Stomach (tissue), 9 donors: ENCODE measurements around the gene ARHGAP12. TPM values are rescaled to one million over a fixed set of nuclear protein-coding genes. Genes with fewer than 3 reads are reported as not detected.

Source experiments
- DNase-seq, 2 donors: peaks; one replicate each; pipeline versions ENCODE4 v3.0.0 to v3.0.0-alpha.2; 2013 to 2019
- H3K27ac ChIP-seq, 5 donors: fragments of 200-600 bp in 4 of 5; sonication (generic) in 4 of 5; one replicate each; pipeline ENCODE4 v1.5.1; 2013 to 2019; ENCODE audit warnings: mild to moderate bottlenecking in 1 of 5, moderate library complexity in 1 of 5
- H3K27me3 ChIP-seq, 3 donors: fragments of 200-600 bp; sonication (generic); one replicate each; pipeline ENCODE4 v1.5.1; 2017 to 2019; ENCODE audit warnings: mixed run types in 1 of 3
- H3K36me3 ChIP-seq, 4 donors: fragments of 200-600 bp; sonication (generic); 1 replicate in 3 of 4; 2 replicates in 1 of 4; pipeline ENCODE4 v1.5.1; 2016 to 2019
- H3K4me1 ChIP-seq, 4 donors: fragments of 200-600 bp; sonication (generic); one replicate each; pipeline ENCODE4 v1.5.1; 2016 to 2019
- H3K4me3 ChIP-seq, 4 donors: fragments of 200-600 bp; sonication (generic) in 3 of 4; one replicate each; pipeline ENCODE4 v1.5.1; 2016 to 2019; ENCODE audit warnings: mild to moderate bottlenecking in 1 of 4
- H3K9me3 ChIP-seq, 4 donors: fragments of 200-600 bp; sonication (generic); one replicate each; pipeline ENCODE4 v1.5.1; 2016 to 2019
- CTCF ChIP-seq, 7 experiments: fragments of 450-650 bp in 4 of 7; fragments of 200-600 bp in 3 of 7; sonication (generic) in 3 of 7; IDR thresholded peaks; one replicate each; pipeline ENCODE4 v1.5.1; 2016 to 2019; ENCODE audit warnings: antibody characterized with exemption in 7 of 7, control low read depth in 2 of 7, mild to moderate bottlenecking in 1 of 7
- EP300 ChIP-seq: sonication (generic); formaldehyde crosslinking; IDR thresholded peaks from one replicate; pipeline ENCODE4 v1.6.1; 2017; ENCODE audit warnings: antibody characterized with exemption
- POLR2A ChIP-seq, 4 donors: fragments of 450-650 bp; IDR thresholded peaks; one replicate each; pipeline ENCODE4 v1.6.1; 2016; ENCODE audit warnings: antibody characterized with exemption in 4 of 4, control low read depth in 2 of 4, mild to moderate bottlenecking in 1 of 4, moderate library complexity in 1 of 4
- POLR2AphosphoS5 ChIP-seq, 3 donors: sonication (generic); formaldehyde crosslinking; IDR thresholded peaks; one replicate each; pipeline ENCODE4 v1.6.1; 2016; ENCODE audit warnings: antibody characterized with exemption in 3 of 3
- WGBS, 5 donors: extraction: QIAGEN DNeasy Blood & Tissue Kit in 3 of 5; methylation state at CpG; one replicate each; pipeline versions ENCODE4 v1.1.5 to v1.1.7; 2013 to 2018; 5-methylcytosine and 5-hydroxymethylcytosine counted together
- intact Hi-C: fragments of 100-400 bp; cut with DNase I; formaldehyde crosslinking; loops from one replicate; pipeline ENCODE4 v1.15.1; 2023; ENCODE audit warnings: low total_unique reads
- polyA plus RNA-seq, 3 donors: library from polyadenylated mRNA; stranded (reverse); fragments of 200-250 nt; gene quantifications; one replicate each; pipeline ENCODE4 v1.2.3, GENCODE V29; 2013
- total RNA-seq, 5 donors: library from RNA; depleted of rRNA; stranded (reverse); fragments of >200 nt; gene quantifications; one replicate each; pipeline versions ENCODE4 v1.1.0 to v1.2.3, GENCODE V29; 2014 to 2016
- donor health status: healthy with polysubstance abuse.
- donor health status: Bipolar disorder and iron deficiency.
- donor health status: healthy.

Gene ARHGAP12
- total and polyA plus RNA-seq, 8 donors = 9.8 to 343 (median 27.9) TPM

GRCh38 chr10:31944071-31944433 is 15.4 kb upstream of the ARHGAP12 start:
- no peak for DNase-seq
- intact Hi-C loops = no loop called here
- no peak overlapping the region for H3K4me3 ChIP-seq
- no peaks in the 10 kb centered on the region for H3K9me3 ChIP-seq
- no peak for TF ChIP-seq POLR2A (IDR thresholded peaks at IDR 0.05)
- TF ChIP-seq EP300 = no peak
- TF ChIP-seq CTCF (IDR thresholded peaks at IDR 0.05) = no peak
- TF ChIP-seq POLR2AphosphoS5 (IDR thresholded peaks at IDR 0.05) = no peak
- WGBS, 5 donors = 66 to 90% (median 71%) methylated on average over 3 of the region's 3 CpGs
- peak overlapping the region; percentile 36 to 86 (median 69) for H3K27ac ChIP-seq
- peaks cover 31 to 78% (median 51%) of the 10 kb centered on the region in 4 donors for H3K4me1 ChIP-seq
- no peaks in the 10 kb centered on the region for H3K36me3 ChIP-seq
- H3K27me3 ChIP-seq = no peaks in the 10 kb centered on the region

- Histone ChIP-seq H3K4me3 (no peak overlapping the region), H3K27me3 (no peaks in the 10 kb centered on the region), H3K27ac (peak overlapping the region; percentile 69 to 86 (median 77)), H3K4me1 (peaks cover 31 to 73% (median 49%) of the 10 kb centered on the region in 4 donors), H3K9me3 (no peaks in the 10 kb centered on the region), H3K36me3 (no peaks in the 10 kb centered on the region)
- peak; percentile 50 to 94 for DNase-seq
- TF ChIP-seq POLR2AphosphoS5 (IDR thresholded peaks at IDR 0.05) (peak in 2 of 3 donors; percentile 65 to 88), EP300 (no peak)
- intact Hi-C loops = no loop called here
- 38 to 60% (median 46%) methylated on average over 4 of the region's 4 CpGs for WGBS, 5 donors
Measured at GRCh38 chr10:31942892-31943291, 14.3 kb upstream of the ARHGAP12 start.

- intact Hi-C loops = no loop called here
- no peaks in the 10 kb centered on the region for H3K36me3 ChIP-seq
- TF ChIP-seq POLR2AphosphoS5 (IDR thresholded peaks at IDR 0.05) (no peak), POLR2A (IDR thresholded peaks at IDR 0.05) (no peak), CTCF (IDR thresholded peaks at IDR 0.05) (no peak), EP300 (no peak)
Measured at GRCh38 chr10:31942435-31942834, 13.8 kb upstream of the ARHGAP12 start.

GRCh38 chr10:31940839-31941653 is 12.4 kb upstream of the ARHGAP12 start:
- H3K4me3 ChIP-seq = no peak overlapping the region
- intact Hi-C loops = no loop called here
- 51 to 63% (median 54%) methylated on average over 7 of the region's 7 CpGs for WGBS, 5 donors
- H3K4me1 ChIP-seq = peaks cover 25 to 70% (median 41%) of the 10 kb centered on the region in 4 donors
- peak; percentile 49 to 53 for DNase-seq
- TF ChIP-seq POLR2A (IDR thresholded peaks at IDR 0.05) = no peak
- peak in 1 of 3 donors; percentile 71 for TF ChIP-seq POLR2AphosphoS5 (IDR thresholded peaks at IDR 0.05)
- H3K27me3 ChIP-seq = no peaks in the 10 kb centered on the region
- no peaks in the 10 kb centered on the region for H3K9me3 ChIP-seq
- peak overlapping the region; percentile 38 to 86 (median 71) for H3K27ac ChIP-seq
- no peaks in the 10 kb centered on the region for H3K36me3 ChIP-seq

More at GRCh38 chr10:31942435-31942834, 13.8 kb upstream of the ARHGAP12 start:
- Histone ChIP-seq H3K27ac (peak overlapping the region; percentile 38 to 86 (median 66)), H3K9me3 (no peaks in the 10 kb centered on the region), H3K4me3 (no peak overlapping the region), H3K4me1 (peaks cover 30 to 69% (median 46%) of the 10 kb centered on the region in 4 donors), H3K27me3 (no peaks in the 10 kb centered on the region)
- DNase-seq = no peak
- 48 to 69% (median 57%) methylated on average over 1 of the region's 1 CpG for WGBS, 5 donors

- WGBS, 5 donors = 54 to 70% (median 68%) methylated on average over 4 of the region's 4 CpGs
- intact Hi-C loops = no loop called here
- TF ChIP-seq EP300 = no peak
- no peak for TF ChIP-seq CTCF (IDR thresholded peaks at IDR 0.05)
- no peak for TF ChIP-seq POLR2A (IDR thresholded peaks at IDR 0.05)
- no peak for TF ChIP-seq POLR2AphosphoS5 (IDR thresholded peaks at IDR 0.05)
- peak overlapping the region in 4 of 5 donors; percentile 37 to 86 (median 58) for H3K27ac ChIP-seq
- peaks cover 21 to 64% (median 40%) of the 10 kb centered on the region in 4 donors for H3K4me1 ChIP-seq
- DNase-seq = no peak
- H3K4me3 ChIP-seq = no peak overlapping the region
- no peaks in the 10 kb centered on the region for H3K9me3 ChIP-seq
- no peaks in the 10 kb centered on the region for H3K36me3 ChIP-seq
- no peaks in the 10 kb centered on the region for H3K27me3 ChIP-seq
Measured at GRCh38 chr10:31939797-31940708, 11.4 kb upstream of the ARHGAP12 start.
